ENCODE data around the gene WIPF3.

WIPF3 gene

GRCh38 chr7:29924684-29925083 lies 118.4 kb downstream of the WIPF3 start:
- in situ Hi-C loops (cut with MboI; ENCODE audit: low pct_unique_long_range_greater_than_20kb, low sequenced_read_pairs, unreplicated experiment) = no loop called here
- no peak for DNase-seq (ENCODE audit: low spot score)

GRCh38 chr7:29926216-29926615 lies 119.9 kb downstream of the WIPF3 start:
- TF ChIP-seq CTCF (IDR thresholded peaks at IDR 0.05; ENCODE audit: extremely low read depth, insufficient read depth, missing control alignments) = no peak
- in situ Hi-C loops (cut with MboI; ENCODE audit: low pct_unique_long_range_greater_than_20kb, low sequenced_read_pairs, unreplicated experiment) = no loop called here
- no peak for DNase-seq (ENCODE audit: low spot score)

More at GRCh38 chr7:29924684-29925083, 118.4 kb downstream of the WIPF3 start:
- TF ChIP-seq CTCF (IDR thresholded peaks at IDR 0.05; ENCODE audit: extremely low read depth, insufficient read depth, missing control alignments) = no peak

- no peak for DNase-seq (ENCODE audit: low spot score)
Observed at GRCh38 chr7:29926741-29927140, 120.4 kb downstream of the WIPF3 start.

GRCh38 chr7:29929018-29929807 lies 122.9 kb downstream of the WIPF3 start:
- no peak for TF ChIP-seq CTCF (IDR thresholded peaks at IDR 0.05; ENCODE audit: extremely low read depth, insufficient read depth, missing control alignments)
- DNase-seq (ENCODE audit: low spot score) = no peak
- in situ Hi-C loops (cut with MboI; ENCODE audit: low pct_unique_long_range_greater_than_20kb, low sequenced_read_pairs, unreplicated experiment) = no loop called here

More at GRCh38 chr7:29926741-29927140, 120.4 kb downstream of the WIPF3 start:
- in situ Hi-C loops (cut with MboI; ENCODE audit: low pct_unique_long_range_greater_than_20kb, low sequenced_read_pairs, unreplicated experiment) = no loop called here
- TF ChIP-seq CTCF (IDR thresholded peaks at IDR 0.05; ENCODE audit: extremely low read depth, insufficient read depth, missing control alignments) = no peak

GRCh38 chr7:29935111-29935510 lies 128.8 kb downstream of the WIPF3 start:
- in situ Hi-C loops (cut with MboI; ENCODE audit: low pct_unique_long_range_greater_than_20kb, low sequenced_read_pairs, unreplicated experiment) = no loop called here
- no peak for TF ChIP-seq CTCF (IDR thresholded peaks at IDR 0.05; ENCODE audit: extremely low read depth, insufficient read depth, missing control alignments)
- no peak for DNase-seq (ENCODE audit: low spot score)

GRCh38 chr7:29937132-29937531 lies 130.8 kb downstream of the WIPF3 start:
- in situ Hi-C loops (cut with MboI; ENCODE audit: low pct_unique_long_range_greater_than_20kb, low sequenced_read_pairs, unreplicated experiment) = no loop called here
- no peak for TF ChIP-seq CTCF (IDR thresholded peaks at IDR 0.05; ENCODE audit: extremely low read depth, insufficient read depth, missing control alignments)
- DNase-seq (ENCODE audit: low spot score) = no peak
